K562 (cell line): ENCODE data around the gene NDUFA3. TPM values are rescaled to one million over a fixed set of nuclear protein-coding genes. Genes with fewer than 3 reads are reported as not detected.
A peak's percentile ranks its signal among the peaks of the same experiment; 100 is the strongest.

Experiments used
- ATAC-seq: fragments of 200-7000 bp; cut with Tn5 transposase; 3 replicates; pipeline ENCODE4 v1.9.1; 2020; ENCODE audit warnings: moderate library complexity
- BruUV-seq: library from RNA; stranded (reverse); fragments of 400-500 nt; replicated peaks from 2 replicates; lab custom pipeline; 2021; lab: Mats Ljungman, UMichigan
- CTCF ChIA-PET: fragments of 300-600 bp; formaldehyde crosslinking; extraction: SDS; loops from one replicate; lab custom pipeline; 2021; ENCODE audit warnings: low intra/inter-chr PET ratio; lab: Yijun Ruan, JAX
- POLR2A ChIA-PET: fragments of 300-600, 350-650 bp; sonication (Branson Sonifier 250); formaldehyde crosslinking; extraction: SDS; loops from one replicate; lab custom pipeline; 2021; ENCODE audit warnings: antibody characterized with exemption, inconsistent platforms; lab: Yijun Ruan, JAX
- DNase-seq, 4 experiments: peaks; one replicate each; pipeline versions ENCODE4 v3.0.0 to v3.0.0-alpha.2; 2011 to 2018; ENCODE audit warnings: low spot score in 3 of 4, mixed read lengths in 3 of 4; ENCODE audit errors: extremely low read depth in 1 of 4
- FAIRE-seq: peaks from 2 replicates; lab custom pipeline; 2011; peaks lifted over from hg19 to GRCh38; lab: Jason Lieb, UNC
- H2AFZ ChIP-seq: 2 replicates; pipeline ENCODE4 v1.6.0; 2011; ENCODE audit warnings: low read depth, low read length, control low read depth, inconsistent platforms
- H3K27ac ChIP-seq: fragments of 200-600 bp; 3 replicates; pipeline ENCODE4 v1.8.0; 2011; ENCODE audit warnings: low read depth, mild to moderate bottlenecking, control low read depth, inconsistent platforms, low read length, moderate library complexity, mixed read lengths; ENCODE audit errors: extremely low read depth
- H3K27me3 ChIP-seq, 2 experiments: fragments of 300-600 bp in 1 of 2; 2 replicates in 1 of 2; 3 replicates in 1 of 2; pipeline versions ENCODE4 v1.6.0 to v1.8.0; 2011; ENCODE audit warnings: inconsistent platforms in 2 of 2, low read length in 2 of 2, mild to moderate bottlenecking in 1 of 2, mixed read lengths in 1 of 2, moderate library complexity in 1 of 2; ENCODE audit not compliant: control insufficient read depth in 2 of 2, insufficient read depth in 2 of 2
- H3K36me3 ChIP-seq: fragments of 300-600 bp; 3 replicates; pipeline ENCODE4 v1.8.0; 2011; ENCODE audit warnings: mild to moderate bottlenecking, low read length, inconsistent platforms; ENCODE audit not compliant: control insufficient read depth, insufficient read depth
- H3K4me1 ChIP-seq, 2 experiments: fragments of 200-600 bp in 1 of 2; replicated peaks in 1 of 2; 2 replicates in 1 of 2; 3 replicates in 1 of 2; pipeline versions ENCODE4 v1.5.1 to v1.8.0; 2011; ENCODE audit warnings: inconsistent platforms in 2 of 2, low read length in 2 of 2, mild to moderate bottlenecking in 1 of 2, mixed read lengths in 1 of 2, moderate library complexity in 1 of 2; ENCODE audit not compliant: control insufficient read depth in 2 of 2, insufficient read depth in 2 of 2
- H3K4me2 ChIP-seq: 2 replicates; pipeline ENCODE4 v1.6.1; 2011; ENCODE audit warnings: low read length, control low read depth, inconsistent platforms, mixed read lengths; ENCODE audit not compliant: insufficient read depth
- H3K4me3 ChIP-seq: fragments of 200-600 bp; sonication (generic), shearing (Covaris generic); 2 replicates; pipeline ENCODE4 v1.5.1; 2016; ENCODE audit warnings: control low read depth, inconsistent platforms
- H3K79me2 ChIP-seq: fragments of 200-600 bp; 3 replicates; pipeline ENCODE4 v1.8.0; 2011; ENCODE audit warnings: low read length, inconsistent platforms; ENCODE audit not compliant: control insufficient read depth, insufficient read depth
- H3K9ac ChIP-seq, 2 experiments: 2 replicates each; pipeline versions ENCODE4 v1.6.0 to v1.6.1; 2011; ENCODE audit warnings: low read depth in 2 of 2, low read length in 2 of 2, control low read depth in 1 of 2, inconsistent platforms in 1 of 2, mild to moderate bottlenecking in 1 of 2, mixed read lengths in 1 of 2; ENCODE audit not compliant: insufficient read depth in 1 of 2
- H3K9me1 ChIP-seq: one replicate; pipeline ENCODE4 v1.6.0; 2011; ENCODE audit warnings: inconsistent platforms, mild to moderate bottlenecking, low read length, moderate library complexity; ENCODE audit not compliant: control insufficient read depth, insufficient read depth
- H3K9me3 ChIP-seq: replicated peaks from 2 replicates; pipeline ENCODE4 v1.5.1; 2011; ENCODE audit warnings: low read depth, low read length, inconsistent platforms; ENCODE audit not compliant: control insufficient read depth, insufficient read depth
- H4K20me1 ChIP-seq: replicated peaks from 2 replicates; pipeline ENCODE4 v1.6.1; 2011; ENCODE audit warnings: low read length, inconsistent platforms, mixed read lengths; ENCODE audit not compliant: control insufficient read depth, insufficient read depth
- POLR2G ChIP-seq: fragments of 200-400 bp; formaldehyde crosslinking; IDR thresholded peaks from 2 replicates; pipeline ENCODE4 v1.6.1; 2017; ENCODE audit warnings: low read depth, mild to moderate bottlenecking, antibody characterized with exemption, low read length, moderate library complexity
- PTBP1 ChIP-seq: fragments of 200-400 bp; formaldehyde crosslinking; IDR thresholded peaks from 2 replicates; pipeline ENCODE4 v1.6.1; 2017; ENCODE audit warnings: low read depth, low read length
- RBFOX2 ChIP-seq: fragments of 200-400 bp; formaldehyde crosslinking; IDR thresholded peaks from 2 replicates; pipeline ENCODE4 v1.6.1; 2017; ENCODE audit warnings: low read depth, mild to moderate bottlenecking, low read length, moderate library complexity
- ZNF24 ChIP-seq: fragments of 450-650 bp; IDR thresholded peaks from 2 replicates; pipeline ENCODE4 v1.6.1; 2016
- WGBS: fragments of 100-300 bp; shearing (Covaris generic); methylation state at CpG from one replicate; pipeline ENCODE4 v1.1.6; 2016; ENCODE audit warnings: low coverage, mixed read lengths; ENCODE audit not compliant: insufficient coverage; ENCODE audit errors: missing lambda C conversion rate; 5-methylcytosine and 5-hydroxymethylcytosine counted together
- in situ Hi-C: fragments of 300-500 bp; cut with MboI; formaldehyde crosslinking; loops from 4 replicates; pipeline ENCODE4 v1.15.0; 2018; ENCODE audit warnings: inconsistent platforms, mixed read lengths
- intact Hi-C: fragments of 100-400 bp; cut with micrococcal nuclease; formaldehyde crosslinking; loops from 2 replicates; pipeline ENCODE4 v1.14.2; 2022
- polyA plus RNA-seq, 8 experiments: library from polyadenylated mRNA; depleted of rRNA in 4 of 8; stranded (reverse) in 5 of 8; unstranded in 3 of 8; fragments of >200 nt; fragmentation: Nextera tagmentation in 2 of 8; fragmentation: Illumina TruSeq in 1 of 8; extraction: Ambion mirVana in 2 of 8; extraction: Trizol in 1 of 8; gene quantifications; 2 replicates each; pipeline versions ENCODE4 v1.2.1 to v1.2.3, GENCODE V29; 2011 to 2014; ENCODE audit warnings: inconsistent platforms in 1 of 8, missing spikeins in 1 of 8
- total RNA-seq, 7 experiments: library from RNA; depleted of rRNA in 6 of 7; stranded (reverse); fragments of >200 nt in 6 of 7; fragmentation: Illumina TruSeq in 2 of 7; extraction: Trizol in 2 of 7; gene quantifications; 2 replicates each; pipeline versions ENCODE4 v1.2.1 to v1.2.3, GENCODE V29; 2011 to 2021; ENCODE audit warnings: low replicate concordance in 1 of 7

The NDUFA3 gene
- total and polyA plus RNA-seq, 9 of the 15 experiments (the other 6 are each of a cell fraction or from before 2014, with no cell fraction given): 39.2 to 279 (median 138) TPM

- in situ Hi-C loops (no loop called here), intact Hi-C loops (no loop called here)
- Histone ChIP-seq H3K27ac (no peak overlapping the region), H3K79me2 (peaks cover 24% of the 10 kb centered on the region), H3K9me1 (no peaks in the 10 kb centered on the region), H4K20me1 (peaks cover 3% of the 10 kb centered on the region; the same call in 1 of the 2 replicates), H3K27me3 (no peaks in the 10 kb centered on the region), H3K36me3 (peaks cover 69% of the 10 kb centered on the region; the same call in 2 of the 3 replicates), H3K9me3 (no peaks in the 10 kb centered on the region), H3K4me3 (no peak overlapping the region), H3K4me1 (peaks cover 0 to 27% of the 10 kb centered on the region in 2 experiments; a peak in 3 of 5 replicates), H3K4me2 (no peak overlapping the region), H3K9ac (peak overlapping the region in 1 of 2 experiments; percentile 35; a peak in 1 of 4 replicates), H2AFZ (no peak overlapping the region)
- ChIA-PET CTCF (no interaction called here), POLR2A (interaction anchor here (1.1 kb wide), 1 partner anchor 8 kb away, joined by 7 read pairs; the partner anchor contains the start of genes PRPF31 and TFPT)
- ATAC-seq (no peak), FAIRE-seq (no peak), DNase-seq (peak in 1 of 4 experiments; percentile 4)
- BruUV-seq: no TSS peak
- WGBS: 90% methylated on average over 13 of the region's 15 CpGs
- TF ChIP-seq PTBP1 (no peak), RBFOX2 (peak; percentile 45; the same call in 1 of the 2 replicates), POLR2G (peak; percentile 34; the same call in 1 of the 2 replicates)
Measured at GRCh38 chr19:54106716-54107115, 4.1 kb downstream of the NDUFA3 start.

GRCh38 chr19:54107876-54108490, 5.3 kb downstream of the NDUFA3 start:
- Histone ChIP-seq H3K27ac (no peak overlapping the region), H3K4me3 (no peak overlapping the region), H4K20me1 (peaks cover 3% of the 10 kb centered on the region; the same call in 1 of the 2 replicates), H3K79me2 (peaks cover 20% of the 10 kb centered on the region), H2AFZ (no peak overlapping the region), H3K9me3 (no peaks in the 10 kb centered on the region), H3K9me1 (no peaks in the 10 kb centered on the region), H3K36me3 (peaks cover 72% of the 10 kb centered on the region; the same call in 2 of the 3 replicates), H3K27me3 (no peaks in the 10 kb centered on the region), H3K4me2 (no peak overlapping the region), H3K4me1 (peaks cover 0 to 22% of the 10 kb centered on the region in 2 experiments; a peak in 3 of 5 replicates), H3K9ac (no peak overlapping the region)
- POLR2A ChIA-PET: no interaction called here
- DNase-seq: peak in 1 of 4 experiments; percentile 12
- in situ Hi-C loops: no loop called here
- intact Hi-C loops: no loop called here
- no peak for FAIRE-seq
- 93% methylated on average over 13 of the region's 21 CpGs for WGBS
- no peak for ATAC-seq
- TF ChIP-seq ZNF24: no peak
- peak; percentile 57; the same call in 1 of the 2 replicates for TF ChIP-seq POLR2G
- TF ChIP-seq RBFOX2: peak; percentile 46
- CTCF ChIA-PET: no interaction called here
- no TSS peak for BruUV-seq
